ENCODE measurements around the gene PLCXD3.

PLCXD3 gene

GRCh38 chr5:41508186-41508585, 2.2 kb downstream of the PLCXD3 start:
- no peak overlapping the region for H3K4me3 ChIP-seq (replicated peaks; ENCODE audit: insufficient read depth, low read length)
- no peak for DNase-seq (ENCODE audit: low read depth in 1 of 2, low spot score in 1 of 2)
- TF ChIP-seq GABPA (IDR thresholded peaks at IDR 0.05; ENCODE audit: low read depth) = no peak
- no peak for TF ChIP-seq CTCF (IDR thresholded peaks at IDR 0.05; ENCODE audit: insufficient read depth, low read length)
- TF ChIP-seq SPI1 (IDR thresholded peaks at IDR 0.05; ENCODE audit: borderline replicate concordance, low read depth) = no peak
- no peak for TF ChIP-seq REST (IDR thresholded peaks at IDR 0.05; ENCODE audit: insufficient replicate concordance, low read depth)
- TF ChIP-seq POLR2AphosphoS5 (IDR thresholded peaks at IDR 0.05; ENCODE audit: low read depth) = no peak
- peaks cover 15% of the 10 kb centered on the region for H3K27me3 ChIP-seq (ENCODE audit: insufficient read depth, poor library complexity, severe bottlenecking)
- H3K27ac ChIP-seq (replicated peaks) = no peak overlapping the region

GRCh38 chr5:41507501-41507900, 2.9 kb downstream of the PLCXD3 start:
- peaks cover 15% of the 10 kb centered on the region for H3K27me3 ChIP-seq (ENCODE audit: insufficient read depth, poor library complexity, severe bottlenecking)
- no peak overlapping the region for H3K4me3 ChIP-seq (replicated peaks; ENCODE audit: insufficient read depth, low read length)
- DNase-seq (ENCODE audit: low read depth in 1 of 2, low spot score in 1 of 2) = no peak
- H3K27ac ChIP-seq (replicated peaks) = no peak overlapping the region
- TF ChIP-seq POLR2AphosphoS5 (IDR thresholded peaks at IDR 0.05; ENCODE audit: low read depth) (no peak), REST (IDR thresholded peaks at IDR 0.05; ENCODE audit: insufficient replicate concordance, low read depth) (no peak), SPI1 (IDR thresholded peaks at IDR 0.05; ENCODE audit: borderline replicate concordance, low read depth) (no peak), CTCF (IDR thresholded peaks at IDR 0.05; ENCODE audit: insufficient read depth, low read length) (no peak), GABPA (IDR thresholded peaks at IDR 0.05; ENCODE audit: low read depth) (no peak)

GRCh38 chr5:41503860-41504259, 6.5 kb downstream of the PLCXD3 start:
- Histone ChIP-seq H3K27me3 (ENCODE audit: insufficient read depth, poor library complexity, severe bottlenecking) (peaks cover 4% of the 10 kb centered on the region), H3K27ac (replicated peaks) (no peak overlapping the region), H3K4me3 (replicated peaks; ENCODE audit: insufficient read depth, low read length) (no peak overlapping the region)
- TF ChIP-seq REST (IDR thresholded peaks at IDR 0.05; ENCODE audit: insufficient replicate concordance, low read depth) (no peak), GABPA (IDR thresholded peaks at IDR 0.05; ENCODE audit: low read depth) (no peak), SPI1 (IDR thresholded peaks at IDR 0.05; ENCODE audit: borderline replicate concordance, low read depth) (no peak), POLR2AphosphoS5 (IDR thresholded peaks at IDR 0.05; ENCODE audit: low read depth) (no peak), CTCF (IDR thresholded peaks at IDR 0.05; ENCODE audit: insufficient read depth, low read length) (no peak)
- no peak for DNase-seq (ENCODE audit: low read depth in 1 of 2, low spot score in 1 of 2)

Data from HL-60 (cell line).